Muscle layer of duodenum (tissue), 2 donors: ENCODE data around the gene BCAT1.

Experiments
- H3K27ac ChIP-seq: one replicate; pipeline ENCODE4 v1.7.0; 2013; ENCODE audit warnings: mild to moderate bottlenecking, low read length
- H3K27me3 ChIP-seq: one replicate; pipeline ENCODE4 v1.7.0; 2013; ENCODE audit warnings: low read depth, mild to moderate bottlenecking, control low read depth, low read length
- H3K36me3 ChIP-seq, 2 donors: one replicate each; pipeline ENCODE4 v1.7.0; 2013; ENCODE audit warnings: low read length in 2 of 2, control low read depth in 1 of 2, mild to moderate bottlenecking in 1 of 2; ENCODE audit not compliant: insufficient read depth in 2 of 2, control insufficient read depth in 1 of 2
- H3K4me1 ChIP-seq, 2 donors: one replicate each; pipeline ENCODE4 v1.7.0; 2013; ENCODE audit warnings: low read length in 2 of 2, mild to moderate bottlenecking in 2 of 2, control low read depth in 1 of 2, moderate library complexity in 1 of 2; ENCODE audit not compliant: insufficient read depth in 2 of 2, control insufficient read depth in 1 of 2
- H3K4me3 ChIP-seq, 2 donors: one replicate each; pipeline ENCODE4 v1.7.0; 2013; ENCODE audit warnings: low read length in 2 of 2, low read depth in 1 of 2, mild to moderate bottlenecking in 1 of 2
- H3K9me3 ChIP-seq, 2 donors: one replicate each; pipeline ENCODE4 v1.7.0; 2013; ENCODE audit warnings: low read length in 2 of 2, control low read depth in 1 of 2, mild to moderate bottlenecking in 1 of 2; ENCODE audit not compliant: control insufficient read depth in 1 of 2
- donor health status: healthy.

Gene BCAT1

GRCh38 chr12:24773996-24774395 lies 174.9 kb downstream of the BCAT1 start:
- Histone ChIP-seq H3K27me3 (no peaks in the 10 kb centered on the region), H3K27ac (no peak overlapping the region), H3K9me3 (no peaks in the 10 kb centered on the region), H3K36me3 (no peaks in the 10 kb centered on the region), H3K4me1 (peaks cover 0 to 5% of the 10 kb centered on the region in 2 donors), H3K4me3 (no peak overlapping the region)

- Histone ChIP-seq H3K4me3 (no peak overlapping the region), H3K36me3 (no peaks in the 10 kb centered on the region), H3K4me1 (peaks cover 0 to 3% of the 10 kb centered on the region in 2 donors), H3K27me3 (no peaks in the 10 kb centered on the region), H3K9me3 (no peaks in the 10 kb centered on the region), H3K27ac (no peak overlapping the region)
These were observed 176.1 kb downstream of the BCAT1 start for GRCh38 chr12:24772813-24773212.

- H3K27me3 ChIP-seq = no peaks in the 10 kb centered on the region
- H3K4me3 ChIP-seq = no peak overlapping the region
These were observed 178.1 kb downstream of the BCAT1 start for GRCh38 chr12:24770821-24771220.

GRCh38 chr12:24770334-24770733 lies 178.6 kb downstream of the BCAT1 start:
- Histone ChIP-seq H3K36me3 (no peaks in the 10 kb centered on the region), H3K4me3 (no peak overlapping the region), H3K9me3 (peaks cover 0 to 8% of the 10 kb centered on the region in 2 donors), H3K27ac (no peak overlapping the region), H3K27me3 (no peaks in the 10 kb centered on the region), H3K4me1 (no peaks in the 10 kb centered on the region)

More at GRCh38 chr12:24770821-24771220, 178.1 kb downstream of the BCAT1 start:
- H3K36me3 ChIP-seq = no peaks in the 10 kb centered on the region
- H3K27ac ChIP-seq = no peak overlapping the region
- H3K9me3 ChIP-seq = peaks cover 0 to 8% of the 10 kb centered on the region in 2 donors
- no peaks in the 10 kb centered on the region for H3K4me1 ChIP-seq

GRCh38 chr12:24769682-24770081 lies 179.2 kb downstream of the BCAT1 start:
- peaks cover 0 to 8% of the 10 kb centered on the region in 2 donors for H3K9me3 ChIP-seq
- H3K36me3 ChIP-seq = no peaks in the 10 kb centered on the region
- H3K4me3 ChIP-seq = no peak overlapping the region
- no peaks in the 10 kb centered on the region for H3K4me1 ChIP-seq
- no peak overlapping the region for H3K27ac ChIP-seq
- H3K27me3 ChIP-seq = no peaks in the 10 kb centered on the region

GRCh38 chr12:24768415-24768814 lies 180.5 kb downstream of the BCAT1 start:
- H3K9me3 ChIP-seq = peaks cover 0 to 8% of the 10 kb centered on the region in 2 donors
- no peaks in the 10 kb centered on the region for H3K4me1 ChIP-seq
- no peaks in the 10 kb centered on the region for H3K27me3 ChIP-seq
- H3K4me3 ChIP-seq = no peak overlapping the region
- no peak overlapping the region for H3K27ac ChIP-seq
- no peaks in the 10 kb centered on the region for H3K36me3 ChIP-seq

- H3K27me3 ChIP-seq = no peaks in the 10 kb centered on the region
- H3K4me1 ChIP-seq = no peaks in the 10 kb centered on the region
- H3K9me3 ChIP-seq = peaks cover 0 to 8% of the 10 kb centered on the region in 2 donors
- H3K27ac ChIP-seq = no peak overlapping the region
- H3K4me3 ChIP-seq = no peak overlapping the region
- no peaks in the 10 kb centered on the region for H3K36me3 ChIP-seq
These were observed 181.9 kb downstream of the BCAT1 start for GRCh38 chr12:24767016-24767415.

- H3K9me3 ChIP-seq = peaks cover 0 to 8% of the 10 kb centered on the region in 2 donors
- no peaks in the 10 kb centered on the region for H3K36me3 ChIP-seq
- H3K27ac ChIP-seq = no peak overlapping the region
- no peaks in the 10 kb centered on the region for H3K4me1 ChIP-seq
- no peak overlapping the region for H3K4me3 ChIP-seq
- H3K27me3 ChIP-seq = no peaks in the 10 kb centered on the region
These were observed 184.2 kb downstream of the BCAT1 start for GRCh38 chr12:24764712-24765111.

GRCh38 chr12:24760606-24761378 lies 188.1 kb downstream of the BCAT1 start:
- no peaks in the 10 kb centered on the region for H3K4me1 ChIP-seq
- no peak overlapping the region for H3K27ac ChIP-seq
- no peaks in the 10 kb centered on the region for H3K27me3 ChIP-seq
- no peak overlapping the region for H3K4me3 ChIP-seq
- no peaks in the 10 kb centered on the region for H3K9me3 ChIP-seq
- H3K36me3 ChIP-seq = no peaks in the 10 kb centered on the region

GRCh38 chr12:24760162-24760561 lies 188.7 kb downstream of the BCAT1 start:
- Histone ChIP-seq H3K4me1 (no peaks in the 10 kb centered on the region), H3K27ac (no peak overlapping the region), H3K27me3 (no peaks in the 10 kb centered on the region), H3K9me3 (no peaks in the 10 kb centered on the region), H3K36me3 (no peaks in the 10 kb centered on the region), H3K4me3 (no peak overlapping the region)
